ENCODE measurements around the gene SARNP.
A peak's percentile ranks its signal among the peaks of the same experiment; 100 is the strongest.

SARNP gene

GRCh38 chr12:55723516-55724225 lies 93.9 kb downstream of the SARNP start:
- H3K9me3 Mint-ChIP-seq: no peaks in the 10 kb centered on the region
- H3K27me3 Mint-ChIP-seq: no peaks in the 10 kb centered on the region
- no peak overlapping the region for H3K27ac Mint-ChIP-seq
- no peak overlapping the region for H3K4me3 Mint-ChIP-seq
- H3K4me1 Mint-ChIP-seq (ENCODE audit: low read depth): peaks cover 39% of the 10 kb centered on the region
- DNase-seq: no peak
- peaks cover 63% of the 10 kb centered on the region for H3K36me3 Mint-ChIP-seq (ENCODE audit: low read depth)

GRCh38 chr12:55722948-55723347 lies 94.6 kb downstream of the SARNP start:
- DNase-seq: no peak
- H3K9me3 Mint-ChIP-seq: no peaks in the 10 kb centered on the region
- peak overlapping the region; percentile 58 for H3K27ac Mint-ChIP-seq
- H3K4me3 Mint-ChIP-seq: no peak overlapping the region
- H3K4me1 Mint-ChIP-seq (ENCODE audit: low read depth): peaks cover 45% of the 10 kb centered on the region
- H3K27me3 Mint-ChIP-seq: no peaks in the 10 kb centered on the region
- peaks cover 71% of the 10 kb centered on the region for H3K36me3 Mint-ChIP-seq (ENCODE audit: low read depth)

GRCh38 chr12:55721601-55722213 lies 95.8 kb downstream of the SARNP start:
- no peaks in the 10 kb centered on the region for H3K9me3 Mint-ChIP-seq
- peaks cover 73% of the 10 kb centered on the region for H3K36me3 Mint-ChIP-seq (ENCODE audit: low read depth)
- no peaks in the 10 kb centered on the region for H3K27me3 Mint-ChIP-seq
- H3K4me3 Mint-ChIP-seq: no peak overlapping the region
- H3K27ac Mint-ChIP-seq: peak overlapping the region; percentile 63
- H3K4me1 Mint-ChIP-seq (ENCODE audit: low read depth): peaks cover 45% of the 10 kb centered on the region
- DNase-seq: no peak

- Mint-ChIP-seq H3K27ac (peak overlapping the region; percentile 29), H3K4me1 (ENCODE audit: low read depth) (peaks cover 42% of the 10 kb centered on the region)
Measured at GRCh38 chr12:55720894-55721444, 96.6 kb downstream of the SARNP start.

GRCh38 chr12:55720071-55720564 lies 97.4 kb downstream of the SARNP start, which contains the start of gene RDH5:
TSS of gene RDH5 (plus strand) at chr12:55720393. CDS start at chr12:55721185, 792 bp downstream.
- Mint-ChIP-seq H3K4me3 (no peak within 1 kb of the TSS), H3K27me3 (no peaks in the 10 kb centered on the region), H3K27ac (peak within 1 kb of the TSS; percentile 60), H3K4me1 (ENCODE audit: low read depth) (peaks cover 46% of the 10 kb centered on the region), H3K9me3 (no peaks in the 10 kb centered on the region), H3K36me3 (ENCODE audit: low read depth) (peaks cover 67% of the 10 kb centered on the region)
- no peak for DNase-seq

More at GRCh38 chr12:55720894-55721444, 96.6 kb downstream of the SARNP start:
- Mint-ChIP-seq H3K27me3 (no peaks in the 10 kb centered on the region), H3K4me3 (no peak overlapping the region), H3K9me3 (no peaks in the 10 kb centered on the region), H3K36me3 (ENCODE audit: low read depth) (peaks cover 72% of the 10 kb centered on the region)
- no peak for DNase-seq

- no peaks in the 10 kb centered on the region for H3K9me3 Mint-ChIP-seq
- H3K4me1 Mint-ChIP-seq (ENCODE audit: low read depth): peaks cover 44% of the 10 kb centered on the region
- DNase-seq: no peak
- H3K36me3 Mint-ChIP-seq (ENCODE audit: low read depth): peaks cover 59% of the 10 kb centered on the region
- no peaks in the 10 kb centered on the region for H3K27me3 Mint-ChIP-seq
- H3K4me3 Mint-ChIP-seq: no peak overlapping the region
- peak overlapping the region; percentile 60 for H3K27ac Mint-ChIP-seq
Measured at GRCh38 chr12:55719371-55719770, 98.2 kb downstream of the SARNP start.

GRCh38 chr12:55718624-55719275 lies 98.8 kb downstream of the SARNP start:
- H3K9me3 Mint-ChIP-seq: no peaks in the 10 kb centered on the region
- peaks cover 44% of the 10 kb centered on the region for H3K4me1 Mint-ChIP-seq (ENCODE audit: low read depth)
- no peak overlapping the region for H3K4me3 Mint-ChIP-seq
- peak overlapping the region; percentile 97 for H3K27ac Mint-ChIP-seq
- DNase-seq: no peak
- no peaks in the 10 kb centered on the region for H3K27me3 Mint-ChIP-seq
- peaks cover 53% of the 10 kb centered on the region for H3K36me3 Mint-ChIP-seq (ENCODE audit: low read depth)

GRCh38 chr12:55718015-55718414 lies 99.5 kb downstream of the SARNP start:
- no peak for DNase-seq
- Mint-ChIP-seq H3K27ac (peak overlapping the region; percentile 97), H3K4me3 (peak overlapping the region; percentile 91), H3K36me3 (ENCODE audit: low read depth) (peaks cover 46% of the 10 kb centered on the region), H3K9me3 (no peaks in the 10 kb centered on the region), H3K4me1 (ENCODE audit: low read depth) (peaks cover 44% of the 10 kb centered on the region), H3K27me3 (no peaks in the 10 kb centered on the region)

GRCh38 chr12:55717011-55718007 lies 100.2 kb downstream of the SARNP start:
- peak overlapping the region; percentile 97 for H3K27ac Mint-ChIP-seq
- peak overlapping the region; percentile 91 for H3K4me3 Mint-ChIP-seq
- no peaks in the 10 kb centered on the region for H3K9me3 Mint-ChIP-seq
- H3K36me3 Mint-ChIP-seq (ENCODE audit: low read depth): peaks cover 45% of the 10 kb centered on the region
- DNase-seq: no peak
- H3K27me3 Mint-ChIP-seq: no peaks in the 10 kb centered on the region
- H3K4me1 Mint-ChIP-seq (ENCODE audit: low read depth): peaks cover 44% of the 10 kb centered on the region

GRCh38 chr12:55716582-55716957 lies 101.0 kb downstream of the SARNP start:
- Mint-ChIP-seq H3K4me3 (peak overlapping the region; percentile 91), H3K27me3 (no peaks in the 10 kb centered on the region), H3K4me1 (ENCODE audit: low read depth) (peaks cover 44% of the 10 kb centered on the region), H3K36me3 (ENCODE audit: low read depth) (peaks cover 41% of the 10 kb centered on the region), H3K9me3 (no peaks in the 10 kb centered on the region), H3K27ac (peak overlapping the region; percentile 97)
- no peak for DNase-seq

GRCh38 chr12:55715833-55716581 lies 101.5 kb downstream of the SARNP start, which contains the start of gene BLOC1S1:
TSS of gene BLOC1S1 (plus strand) at chr12:55716046. CDS start at chr12:55716052, 6 bp downstream.
- Mint-ChIP-seq H3K27ac (peak within 1 kb of the TSS; percentile 97), H3K9me3 (no peaks in the 10 kb centered on the region), H3K4me1 (ENCODE audit: low read depth) (peaks cover 44% of the 10 kb centered on the region), H3K4me3 (peak within 1 kb of the TSS; percentile 91), H3K36me3 (ENCODE audit: low read depth) (peaks cover 40% of the 10 kb centered on the region), H3K27me3 (no peaks in the 10 kb centered on the region)
- peak; percentile 95 for DNase-seq

- H3K4me3 Mint-ChIP-seq: peak overlapping the region; percentile 91
- DNase-seq: no peak
- peak overlapping the region; percentile 97 for H3K27ac Mint-ChIP-seq
- no peaks in the 10 kb centered on the region for H3K9me3 Mint-ChIP-seq
- peaks cover 38% of the 10 kb centered on the region for H3K4me1 Mint-ChIP-seq (ENCODE audit: low read depth)
- H3K36me3 Mint-ChIP-seq (ENCODE audit: low read depth): peaks cover 38% of the 10 kb centered on the region
- no peaks in the 10 kb centered on the region for H3K27me3 Mint-ChIP-seq
Measured at GRCh38 chr12:55715169-55715764, 102.3 kb downstream of the SARNP start.

- H3K36me3 Mint-ChIP-seq (ENCODE audit: low read depth): peaks cover 28% of the 10 kb centered on the region
- no peak overlapping the region for H3K27ac Mint-ChIP-seq
- peaks cover 7% of the 10 kb centered on the region for H3K27me3 Mint-ChIP-seq
- peaks cover 36% of the 10 kb centered on the region for H3K4me1 Mint-ChIP-seq (ENCODE audit: low read depth)
- no peak for DNase-seq
- no peak overlapping the region for H3K4me3 Mint-ChIP-seq
- no peaks in the 10 kb centered on the region for H3K9me3 Mint-ChIP-seq
Measured at GRCh38 chr12:55713721-55714120, 103.8 kb downstream of the SARNP start.
